ENCODE measurements around the gene SHC3. TPM values are rescaled to one million over a fixed set of nuclear protein-coding genes. Genes with fewer than 3 reads are reported as not detected.

SHC3 gene
- polyA plus RNA-seq, 3 donors from 2014 or later = not detected

- no peak for DNase-seq
- H3K9me3 Mint-ChIP-seq = no peaks in the 10 kb centered on the region
- no peak overlapping the region for H3K4me3 Mint-ChIP-seq
- no peak overlapping the region for H3K27ac Mint-ChIP-seq
- H3K27me3 Mint-ChIP-seq (ENCODE audit: low read depth in 3 of 3) = peaks cover 6 to 24% (median 7%) of the 10 kb centered on the region in 3 donors
- H3K4me1 Mint-ChIP-seq = no peaks in the 10 kb centered on the region
- H3K36me3 Mint-ChIP-seq = no peaks in the 10 kb centered on the region
Measured at GRCh38 chr9:88987661-88988060, 191.0 kb downstream of the SHC3 start.

GRCh38 chr9:88986776-88987175, 191.8 kb downstream of the SHC3 start:
- Mint-ChIP-seq H3K4me3 (no peak overlapping the region), H3K9me3 (no peaks in the 10 kb centered on the region), H3K27me3 (ENCODE audit: low read depth in 3 of 3) (peaks cover 4 to 15% (median 5%) of the 10 kb centered on the region in 3 donors), H3K27ac (no peak overlapping the region), H3K36me3 (no peaks in the 10 kb centered on the region), H3K4me1 (no peaks in the 10 kb centered on the region)
- DNase-seq = no peak

GRCh38 chr9:88985616-88986015, 193.0 kb downstream of the SHC3 start:
- no peak overlapping the region for H3K27ac Mint-ChIP-seq
- no peaks in the 10 kb centered on the region for H3K9me3 Mint-ChIP-seq
- H3K36me3 Mint-ChIP-seq = no peaks in the 10 kb centered on the region
- no peak for DNase-seq
- no peak overlapping the region for H3K4me3 Mint-ChIP-seq
- H3K4me1 Mint-ChIP-seq = no peaks in the 10 kb centered on the region
- peaks cover 4 to 14% (median 5%) of the 10 kb centered on the region in 3 donors for H3K27me3 Mint-ChIP-seq (ENCODE audit: low read depth in 3 of 3)

GRCh38 chr9:88984543-88984883, 194.1 kb downstream of the SHC3 start:
- H3K27ac Mint-ChIP-seq = no peak overlapping the region
- DNase-seq = no peak
- H3K4me3 Mint-ChIP-seq = no peak overlapping the region
- peaks cover 3 to 13% (median 4%) of the 10 kb centered on the region in 3 donors for H3K27me3 Mint-ChIP-seq (ENCODE audit: low read depth in 3 of 3)
- H3K9me3 Mint-ChIP-seq = no peaks in the 10 kb centered on the region
- H3K4me1 Mint-ChIP-seq = no peaks in the 10 kb centered on the region
- no peaks in the 10 kb centered on the region for H3K36me3 Mint-ChIP-seq

- no peak for DNase-seq
- Mint-ChIP-seq H3K4me1 (no peaks in the 10 kb centered on the region), H3K27me3 (ENCODE audit: low read depth in 3 of 3) (peaks cover 2 to 8% (median 3%) of the 10 kb centered on the region in 3 donors), H3K4me3 (no peak overlapping the region), H3K36me3 (no peaks in the 10 kb centered on the region), H3K9me3 (no peaks in the 10 kb centered on the region), H3K27ac (no peak overlapping the region)
Measured at GRCh38 chr9:88983865-88984542, 194.6 kb downstream of the SHC3 start.

GRCh38 chr9:88980740-88981203, 197.8 kb downstream of the SHC3 start:
- no peak overlapping the region for H3K4me3 Mint-ChIP-seq

GRCh38 chr9:88979791-88980190, 198.8 kb downstream of the SHC3 start:
- peaks cover 3 to 7% (median 6%) of the 10 kb centered on the region in 3 donors for H3K27me3 Mint-ChIP-seq (ENCODE audit: low read depth in 3 of 3)
- H3K9me3 Mint-ChIP-seq = no peaks in the 10 kb centered on the region
- H3K36me3 Mint-ChIP-seq = no peaks in the 10 kb centered on the region
- no peak overlapping the region for H3K4me3 Mint-ChIP-seq
- H3K4me1 Mint-ChIP-seq = no peaks in the 10 kb centered on the region
- H3K27ac Mint-ChIP-seq = no peak overlapping the region
- no peak for DNase-seq

More at GRCh38 chr9:88980740-88981203, 197.8 kb downstream of the SHC3 start:
- Mint-ChIP-seq H3K9me3 (no peaks in the 10 kb centered on the region), H3K27ac (no peak overlapping the region), H3K36me3 (no peaks in the 10 kb centered on the region), H3K27me3 (ENCODE audit: low read depth in 3 of 3) (peaks cover 6 to 7% (median 7%) of the 10 kb centered on the region in 3 donors), H3K4me1 (no peaks in the 10 kb centered on the region)
- DNase-seq = no peak

GRCh38 chr9:88979021-88979420, 199.6 kb downstream of the SHC3 start:
- Mint-ChIP-seq H3K4me3 (no peak overlapping the region), H3K4me1 (no peaks in the 10 kb centered on the region), H3K27me3 (ENCODE audit: low read depth in 3 of 3) (peaks cover 3 to 7% (median 6%) of the 10 kb centered on the region in 3 donors), H3K9me3 (no peaks in the 10 kb centered on the region), H3K36me3 (no peaks in the 10 kb centered on the region), H3K27ac (no peak overlapping the region)
- DNase-seq = no peak

- no peaks in the 10 kb centered on the region for H3K36me3 Mint-ChIP-seq
- no peak overlapping the region for H3K4me3 Mint-ChIP-seq
- no peak for DNase-seq
- H3K4me1 Mint-ChIP-seq = no peaks in the 10 kb centered on the region
- peaks cover 3 to 6% (median 5%) of the 10 kb centered on the region in 3 donors for H3K27me3 Mint-ChIP-seq (ENCODE audit: low read depth in 3 of 3)
- H3K27ac Mint-ChIP-seq = no peak overlapping the region
- no peaks in the 10 kb centered on the region for H3K9me3 Mint-ChIP-seq
Measured at GRCh38 chr9:88978034-88978433, 200.6 kb downstream of the SHC3 start.

GRCh38 chr9:88976890-88977257, 201.7 kb downstream of the SHC3 start:
- Mint-ChIP-seq H3K36me3 (no peaks in the 10 kb centered on the region), H3K4me1 (no peaks in the 10 kb centered on the region), H3K27ac (no peak overlapping the region), H3K27me3 (ENCODE audit: low read depth in 3 of 3) (peaks cover 5 to 6% (median 6%) of the 10 kb centered on the region in 3 donors), H3K4me3 (no peak overlapping the region), H3K9me3 (no peaks in the 10 kb centered on the region)
- no peak for DNase-seq

- no peaks in the 10 kb centered on the region for H3K9me3 Mint-ChIP-seq
- peaks cover 5 to 6% (median 6%) of the 10 kb centered on the region in 3 donors for H3K27me3 Mint-ChIP-seq (ENCODE audit: low read depth in 3 of 3)
- no peaks in the 10 kb centered on the region for H3K36me3 Mint-ChIP-seq
- no peak overlapping the region for H3K4me3 Mint-ChIP-seq
- no peak for DNase-seq
- no peak overlapping the region for H3K27ac Mint-ChIP-seq
- H3K4me1 Mint-ChIP-seq = no peaks in the 10 kb centered on the region
Measured at GRCh38 chr9:88975966-88976889, 202.4 kb downstream of the SHC3 start.

GRCh38 chr9:88974641-88975040, 204.0 kb downstream of the SHC3 start:
- Mint-ChIP-seq H3K9me3 (no peaks in the 10 kb centered on the region), H3K27me3 (ENCODE audit: low read depth in 3 of 3) (peaks cover 5 to 8% (median 6%) of the 10 kb centered on the region in 3 donors), H3K27ac (no peak overlapping the region), H3K4me3 (no peak overlapping the region), H3K4me1 (no peaks in the 10 kb centered on the region), H3K36me3 (no peaks in the 10 kb centered on the region)
- DNase-seq = no peak

- H3K4me1 Mint-ChIP-seq = no peaks in the 10 kb centered on the region
- H3K36me3 Mint-ChIP-seq = no peaks in the 10 kb centered on the region
- no peaks in the 10 kb centered on the region for H3K9me3 Mint-ChIP-seq
- H3K27me3 Mint-ChIP-seq (ENCODE audit: low read depth in 3 of 3) = peaks cover 4 to 8% (median 5%) of the 10 kb centered on the region in 3 donors
- H3K4me3 Mint-ChIP-seq = no peak overlapping the region
- H3K27ac Mint-ChIP-seq = no peak overlapping the region
- DNase-seq = no peak
Measured at GRCh38 chr9:88973281-88974045, 205.2 kb downstream of the SHC3 start.

- H3K27me3 Mint-ChIP-seq (ENCODE audit: low read depth in 3 of 3) = peaks cover 2 to 5% (median 5%) of the 10 kb centered on the region in 3 donors
- H3K27ac Mint-ChIP-seq = no peak overlapping the region
- no peaks in the 10 kb centered on the region for H3K9me3 Mint-ChIP-seq
- no peak for DNase-seq
- H3K4me1 Mint-ChIP-seq = no peaks in the 10 kb centered on the region
- no peak overlapping the region for H3K4me3 Mint-ChIP-seq
- no peaks in the 10 kb centered on the region for H3K36me3 Mint-ChIP-seq
Measured at GRCh38 chr9:88972401-88972800, 206.2 kb downstream of the SHC3 start.

Data from immature natural killer cell (primary cell).